Esophagus squamous epithelium (tissue), 5 donors: ENCODE results near the gene TMEM164. TPM values are rescaled to one million over a fixed set of nuclear protein-coding genes. Genes with fewer than 3 reads are reported as not detected.

Experiments used
- DNase-seq: peaks from one replicate; lab custom pipeline; 2025; lab: John Stamatoyannopoulos, UW
- H3K27ac ChIP-seq, 4 donors: fragments of 200-600 bp; sonication (generic); one replicate each; pipeline ENCODE4 v1.5.1; 2016 to 2019; ENCODE audit warnings: mild to moderate bottlenecking in 1 of 4
- H3K27me3 ChIP-seq, 4 donors: fragments of 200-600 bp; sonication (generic); 1 replicate in 3 of 4; 2 replicates in 1 of 4; pipeline versions ENCODE4 v1.5.1 to v1.6.0; 2017 to 2021; ENCODE audit warnings: antibody characterized with exemption in 1 of 4
- H3K36me3 ChIP-seq, 3 donors: fragments of 200-600 bp; sonication (generic); one replicate each; pipeline ENCODE4 v1.5.1; 2016 to 2019
- H3K4me1 ChIP-seq, 3 donors: fragments of 200-600 bp; sonication (generic); one replicate each; pipeline ENCODE4 v1.5.1; 2017 to 2019
- H3K4me3 ChIP-seq, 4 donors: fragments of 200-600 bp; sonication (generic); 1 replicate in 3 of 4; 2 replicates in 1 of 4; pipeline ENCODE4 v1.5.1; 2016 to 2019; ENCODE audit warnings: mild to moderate bottlenecking in 2 of 4, moderate library complexity in 1 of 4
- H3K9me3 ChIP-seq, 3 donors: fragments of 200-600 bp; sonication (generic); one replicate each; pipeline ENCODE4 v1.5.1; 2016 to 2019
- CTCF ChIP-seq, 6 experiments: fragments of 450-650 bp in 4 of 6; fragments of 200-600 bp in 2 of 6; sonication (generic) in 2 of 6; IDR thresholded peaks; one replicate each; pipeline ENCODE4 v1.5.1; 2016 to 2019; ENCODE audit warnings: antibody characterized with exemption in 6 of 6, mild to moderate bottlenecking in 4 of 6, moderate library complexity in 4 of 6
- POLR2A ChIP-seq, 4 donors: fragments of 450-650 bp; IDR thresholded peaks; one replicate each; pipeline ENCODE4 v1.6.1; 2017; ENCODE audit warnings: antibody characterized with exemption in 4 of 4, mild to moderate bottlenecking in 4 of 4, moderate library complexity in 3 of 4
- WGBS, 2 donors: methylation state at CpG; one replicate each; pipeline ENCODE4 v1.1.5; 2018; 5-methylcytosine and 5-hydroxymethylcytosine counted together
- intact Hi-C: fragments of 100-400 bp; cut with DNase I; formaldehyde crosslinking; loops from one replicate; pipeline ENCODE4 v1.15.0; 2022
- total RNA-seq, 4 donors: library from RNA; depleted of rRNA; stranded (reverse); fragments of >200 nt; gene quantifications; one replicate each; pipeline ENCODE4 v1.1.0, GENCODE V29; 2016
- donor health status: DM: yes; HTN: yes; CAD: no.

The TMEM164 gene
- total RNA-seq, 4 donors from 2014 or later: 18.5 to 27.3 (median 23.6) TPM

GRCh38 chrX:110216027-110216426, 213.1 kb downstream of the TMEM164 start:
- Histone ChIP-seq H3K27ac (no peak overlapping the region), H3K36me3 (no peaks in the 10 kb centered on the region), H3K4me1 (peaks cover 0 to 5% (median 0%) of the 10 kb centered on the region in 3 donors), H3K4me3 (no peak overlapping the region), H3K9me3 (no peaks in the 10 kb centered on the region), H3K27me3 (peaks cover 0 to 3% (median 0%) of the 10 kb centered on the region in 4 donors)
- WGBS, 2 donors: 75 to 100% methylated on average over 4 of the region's 4 CpGs
- TF ChIP-seq CTCF (IDR thresholded peaks at IDR 0.05) (no peak), POLR2A (IDR thresholded peaks at IDR 0.05) (no peak)
- intact Hi-C loops: no loop called here
- DNase-seq: no peak

- Histone ChIP-seq H3K4me1 (no peaks in the 10 kb centered on the region), H3K4me3 (no peak overlapping the region), H3K36me3 (no peaks in the 10 kb centered on the region), H3K9me3 (no peaks in the 10 kb centered on the region), H3K27ac (no peak overlapping the region), H3K27me3 (peaks cover 0 to 3% (median 0%) of the 10 kb centered on the region in 4 donors)
- no peak for TF ChIP-seq POLR2A (IDR thresholded peaks at IDR 0.05)
- no peak for TF ChIP-seq CTCF (IDR thresholded peaks at IDR 0.05)
- no peak for DNase-seq
- WGBS, 2 donors: 44 to 51% methylated on average over 2 of the region's 2 CpGs
- intact Hi-C loops: no loop called here
Measured at GRCh38 chrX:110218591-110218990, 215.7 kb downstream of the TMEM164 start.

- intact Hi-C loops: no loop called here
- no peak for TF ChIP-seq POLR2A (IDR thresholded peaks at IDR 0.05)
- no peak for TF ChIP-seq CTCF (IDR thresholded peaks at IDR 0.05)
- WGBS, 2 donors: 30 to 37% methylated on average over 1 of the region's 1 CpG
- H3K4me1 ChIP-seq: no peaks in the 10 kb centered on the region
- H3K36me3 ChIP-seq: no peaks in the 10 kb centered on the region
- no peak overlapping the region for H3K4me3 ChIP-seq
- no peaks in the 10 kb centered on the region for H3K9me3 ChIP-seq
- no peak for DNase-seq
- H3K27me3 ChIP-seq: peaks cover 0 to 3% (median 0%) of the 10 kb centered on the region in 4 donors
- H3K27ac ChIP-seq: no peak overlapping the region
Measured at GRCh38 chrX:110219920-110220319, 217.0 kb downstream of the TMEM164 start.

- intact Hi-C loops: no loop called here
- H3K9me3 ChIP-seq: no peaks in the 10 kb centered on the region
- no peak overlapping the region for H3K27ac ChIP-seq
- DNase-seq: no peak
- no peaks in the 10 kb centered on the region for H3K36me3 ChIP-seq
- no peak for TF ChIP-seq POLR2A (IDR thresholded peaks at IDR 0.05)
- WGBS, 2 donors: 85 to 100% methylated on average over 1 to 2 of the region's 2 CpGs
- no peaks in the 10 kb centered on the region for H3K4me1 ChIP-seq
- H3K4me3 ChIP-seq: no peak overlapping the region
- peaks cover 0 to 2% (median 0%) of the 10 kb centered on the region in 4 donors for H3K27me3 ChIP-seq
Measured at GRCh38 chrX:110222497-110223257, 219.8 kb downstream of the TMEM164 start.

- Histone ChIP-seq H3K36me3 (no peaks in the 10 kb centered on the region), H3K4me1 (peaks cover 0 to 2% (median 0%) of the 10 kb centered on the region in 3 donors), H3K27ac (no peak overlapping the region), H3K27me3 (no peaks in the 10 kb centered on the region), H3K4me3 (no peak overlapping the region), H3K9me3 (no peaks in the 10 kb centered on the region)
- intact Hi-C loops: no loop called here
- TF ChIP-seq CTCF (IDR thresholded peaks at IDR 0.05) (no peak), POLR2A (IDR thresholded peaks at IDR 0.05) (no peak)
- no peak for DNase-seq
- 55 to 67% methylated on average over 3 of the region's 3 CpGs for WGBS, 2 donors
Measured at GRCh38 chrX:110224926-110225617, 222.2 kb downstream of the TMEM164 start.
